Measurements from ENCODE around the gene MDH2. TPM values are rescaled to one million over a fixed set of nuclear protein-coding genes. Genes with fewer than 3 reads are reported as not detected.
A peak's percentile ranks its signal among the peaks of the same experiment; 100 is the strongest.
"Not testable (repeated sequence)": the region's sequence is repeated elsewhere in the genome, so short reads cannot be mapped to it uniquely, and the experiment has no call there.

Gene MDH2
- total and polyA plus RNA-seq, 2 experiments from 2014 or later, result 68.5 to 236 TPM

DNA sequence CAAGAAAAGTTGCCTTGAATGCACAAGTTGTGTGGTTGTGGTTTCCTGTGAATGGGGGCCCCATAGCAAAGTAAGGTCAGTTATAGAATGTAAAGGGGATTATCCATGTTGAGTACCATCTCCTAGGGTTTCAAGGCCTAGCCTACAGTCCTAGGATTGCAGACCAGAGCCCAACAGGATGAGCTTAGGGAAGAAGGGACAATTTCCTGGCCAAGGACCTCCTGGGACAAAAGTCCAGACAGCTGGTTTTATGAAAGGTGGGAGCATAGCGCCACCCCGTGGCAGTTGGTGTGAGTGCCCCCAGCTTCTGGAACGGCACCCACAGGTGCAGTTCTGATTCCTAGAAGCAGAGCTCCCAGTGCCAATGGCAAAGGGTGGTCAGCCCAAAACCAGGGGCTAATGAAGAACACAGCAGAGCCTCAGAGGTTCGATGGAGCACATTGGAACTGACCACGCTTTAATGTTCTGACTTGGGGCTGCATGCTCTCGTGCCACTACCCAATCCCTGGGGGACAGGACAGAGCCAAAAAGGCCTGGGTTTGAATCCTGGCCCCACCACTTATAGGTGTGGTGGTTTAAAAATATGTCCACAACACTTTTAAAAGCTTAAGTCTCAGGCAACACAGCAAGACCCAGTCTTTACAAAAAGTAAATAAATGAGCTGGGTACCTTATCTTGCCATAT is 27.7 kb upstream of the MDH2 start:
- peak; percentile 77 for DNase-seq (ENCODE audit: low spot score)
- Histone ChIP-seq H2AFZ (no peak overlapping the region), H3K27ac (no peak overlapping the region), H3K4me1 (ENCODE audit: insufficient read depth) (no peaks in the 10 kb centered on the region), H3K27me3 (no peaks in the 10 kb centered on the region), H4K20me1 (ENCODE audit: insufficient read depth, poor library complexity, severe bottlenecking) (peaks cover 2% of the 10 kb centered on the region), H3K9me3 (ENCODE audit: low read depth) (no peaks in the 10 kb centered on the region), H3K4me3 (no peak overlapping the region), H3K79me2 (no peaks in the 10 kb centered on the region), H3K36me3 (replicated peaks; ENCODE audit: insufficient read depth, low read depth) (peaks cover 3% of the 10 kb centered on the region), H3K4me2 (no peak overlapping the region), H3K9me2 (replicated peaks; ENCODE audit: insufficient read depth) (no peaks in the 10 kb centered on the region)
- TF ChIP-seq EZH2phosphoT487 (IDR thresholded peaks at IDR 0.05; ENCODE audit: low read depth, severe bottlenecking, unreplicated experiment) (no peak), EZH2 (IDR thresholded peaks at IDR 0.05; ENCODE audit: borderline replicate concordance) (no peak), CTCF (IDR thresholded peaks at IDR 0.05; ENCODE audit: poor library complexity) (peak; percentile 80)
- 59% methylated on average over 6 of the region's 6 CpGs for WGBS (ENCODE audit: low lambda C conversion rate, missing lambda C conversion rate)

DNA sequence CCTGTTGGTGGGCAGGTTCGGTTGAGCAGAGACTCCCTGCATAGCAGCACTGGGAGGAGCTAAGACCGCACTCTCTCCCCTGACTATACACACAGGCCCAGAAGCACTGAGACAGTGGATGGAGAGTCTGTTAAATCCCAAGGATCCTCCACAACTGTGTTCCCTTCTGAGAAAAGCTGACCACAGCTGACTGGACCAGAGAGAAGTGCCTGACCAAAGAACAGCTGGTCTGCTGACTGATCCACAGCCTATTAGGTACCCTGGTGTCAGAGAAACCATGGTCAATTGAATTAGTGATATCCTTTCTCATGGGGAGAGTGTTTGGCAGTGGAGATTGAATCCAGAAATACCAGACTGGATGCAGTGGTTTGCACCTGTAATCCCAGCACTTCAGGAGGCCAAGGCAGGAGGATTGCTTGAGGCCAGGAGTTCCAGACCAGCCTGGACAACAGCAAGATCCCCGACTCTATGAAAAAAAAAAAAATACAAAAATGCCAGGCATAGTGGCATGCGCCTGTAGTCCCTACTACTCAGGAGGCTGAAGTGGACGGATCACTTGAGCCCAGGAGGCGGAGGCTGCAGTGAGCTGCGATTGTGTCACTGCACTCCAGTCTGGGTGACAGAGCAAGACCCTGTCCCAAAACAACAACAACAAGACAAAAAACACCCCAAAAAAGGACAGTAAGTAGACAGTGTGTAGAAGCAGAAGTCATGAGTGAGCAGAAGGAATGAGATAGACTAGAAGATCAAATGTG is 25.7 kb upstream of the MDH2 start:
- TF ChIP-seq EZH2phosphoT487 (IDR thresholded peaks at IDR 0.05; ENCODE audit: low read depth, severe bottlenecking, unreplicated experiment), result no peak
- TF ChIP-seq CTCF (IDR thresholded peaks at IDR 0.05; ENCODE audit: poor library complexity), result no peak
- TF ChIP-seq EZH2 (IDR thresholded peaks at IDR 0.05; ENCODE audit: borderline replicate concordance), result no peak
- Histone ChIP-seq H3K4me1 (ENCODE audit: insufficient read depth) (no peaks in the 10 kb centered on the region), H2AFZ (no peak overlapping the region), H3K4me2 (no peak overlapping the region), H3K9me2 (replicated peaks; ENCODE audit: insufficient read depth) (no peaks in the 10 kb centered on the region), H4K20me1 (ENCODE audit: insufficient read depth, poor library complexity, severe bottlenecking) (no peaks in the 10 kb centered on the region), H3K79me2 (no peaks in the 10 kb centered on the region), H3K4me3 (no peak overlapping the region), H3K27ac (no peak overlapping the region), H3K9me3 (ENCODE audit: low read depth) (no peaks in the 10 kb centered on the region), H3K36me3 (replicated peaks; ENCODE audit: insufficient read depth, low read depth) (peaks cover 3% of the 10 kb centered on the region), H3K27me3 (no peaks in the 10 kb centered on the region)
- WGBS (ENCODE audit: low lambda C conversion rate, missing lambda C conversion rate), result 97% methylated on average over 7 of the region's 7 CpGs
- no peak for DNase-seq (ENCODE audit: low spot score)

- Histone ChIP-seq H3K9me3 (ENCODE audit: low read depth) (no peaks in the 10 kb centered on the region), H3K9me2 (replicated peaks; ENCODE audit: insufficient read depth) (no peaks in the 10 kb centered on the region), H4K20me1 (ENCODE audit: insufficient read depth, poor library complexity, severe bottlenecking) (no peaks in the 10 kb centered on the region), H3K4me2 (no peak overlapping the region), H3K27ac (no peak overlapping the region), H3K36me3 (replicated peaks; ENCODE audit: insufficient read depth, low read depth) (peaks cover 2% of the 10 kb centered on the region), H3K4me1 (ENCODE audit: insufficient read depth) (no peaks in the 10 kb centered on the region), H3K4me3 (no peak overlapping the region), H3K27me3 (no peaks in the 10 kb centered on the region), H2AFZ (no peak overlapping the region), H3K79me2 (no peaks in the 10 kb centered on the region)
- DNase-seq (ENCODE audit: low spot score), result no peak
- no peak for TF ChIP-seq EZH2phosphoT487 (IDR thresholded peaks at IDR 0.05; ENCODE audit: low read depth, severe bottlenecking, unreplicated experiment)
- no peak for TF ChIP-seq CTCF (IDR thresholded peaks at IDR 0.05; ENCODE audit: poor library complexity)
- no peak for TF ChIP-seq EZH2 (IDR thresholded peaks at IDR 0.05; ENCODE audit: borderline replicate concordance)
- 67% methylated on average over 4 of the region's 4 CpGs for WGBS (ENCODE audit: low lambda C conversion rate, missing lambda C conversion rate)
Observed at GRCh38 chr7:76023002-76023401, 24.9 kb upstream of the MDH2 start.

- not testable (repeated sequence) for H3K27ac ChIP-seq; H2AFZ ChIP-seq; H3K36me3 ChIP-seq (replicated peaks; ENCODE audit: insufficient read depth, low read depth); H3K4me1 ChIP-seq (ENCODE audit: insufficient read depth); DNase-seq (ENCODE audit: low spot score); H4K20me1 ChIP-seq (ENCODE audit: insufficient read depth, poor library complexity, severe bottlenecking); H3K9me2 ChIP-seq (replicated peaks; ENCODE audit: insufficient read depth); H3K9me3 ChIP-seq (ENCODE audit: low read depth); H3K4me3 ChIP-seq; H3K4me2 ChIP-seq; H3K79me2 ChIP-seq; H3K27me3 ChIP-seq
- WGBS (ENCODE audit: low lambda C conversion rate, missing lambda C conversion rate), result 96% methylated on average over 7 of the region's 7 CpGs
Observed at GRCh38 chr7:76029682-76030081, 18.2 kb upstream of the MDH2 start.

Measured in hepatocyte (in vitro differentiated cells).